PFSK-1 (cell line): ENCODE data around the gene ADM2.

Experiments
- POLR2AphosphoS5 ChIP-seq: IDR thresholded peaks from 2 replicates; pipeline ENCODE4 v1.6.1; 2012; ENCODE audit warnings: low read depth, mild to moderate bottlenecking, control low read depth, low read length, moderate library complexity
- SIN3A ChIP-seq: IDR thresholded peaks from 2 replicates; pipeline ENCODE4 v1.6.1; 2012; ENCODE audit warnings: mild to moderate bottlenecking, low read length, moderate library complexity, borderline replicate concordance; ENCODE audit not compliant: insufficient read depth

GRCh38 chr22:50455201-50455600 lies 26.1 kb upstream of the ADM2 start:
- TF ChIP-seq POLR2AphosphoS5 (no peak), SIN3A (no peak)
